Neural cell (in vitro differentiated cells): ENCODE data around the gene SLC25A24. TPM values are rescaled to one million over a fixed set of nuclear protein-coding genes. Genes with fewer than 3 reads are reported as not detected.

Source experiments
- H2AFZ ChIP-seq: fragments of 200-600, 300-800 bp; sonication (generic), shearing (Covaris generic); 2 replicates; pipeline ENCODE4 v1.6.0; 2014; ENCODE audit warnings: low read depth, mild to moderate bottlenecking, antibody characterized with exemption, low read length, moderate library complexity
- H3F3A ChIP-seq: fragments of 200-600 bp; shearing (Covaris generic); 2 replicates; pipeline ENCODE4 v1.6.1; 2016; ENCODE audit warnings: mild to moderate bottlenecking, moderate library complexity, mixed read lengths, antibody characterized with exemption, low read length; ENCODE audit not compliant: insufficient read depth, poor library complexity, severe bottlenecking
- H3K27ac ChIP-seq: fragments of 200-600, 300-800 bp; sonication (generic), shearing (Covaris generic); 2 replicates; pipeline ENCODE4 v1.5.1; 2014; ENCODE audit warnings: mild to moderate bottlenecking, low read length, moderate library complexity
- H3K27me3 ChIP-seq: fragments of 300-800, 200-600 bp; sonication (generic), shearing (Covaris generic); 2 replicates; pipeline ENCODE4 v1.6.0; 2014; ENCODE audit warnings: mild to moderate bottlenecking, low read depth, low read length, moderate library complexity; ENCODE audit not compliant: insufficient read depth
- H3K36me3 ChIP-seq: fragments of 300-800, 200-600 bp; sonication (generic), shearing (Covaris generic); 2 replicates; pipeline ENCODE4 v1.5.1; 2014; ENCODE audit warnings: mild to moderate bottlenecking, antibody characterized with exemption, low read length, moderate library complexity; ENCODE audit not compliant: insufficient read depth
- H3K4me2 ChIP-seq: fragments of 300-800, 200-600 bp; sonication (generic), shearing (Covaris generic); 2 replicates; pipeline ENCODE4 v1.6.0; 2014; ENCODE audit warnings: mild to moderate bottlenecking, low read length
- H3K4me3 ChIP-seq: fragments of 300-800, 200-600 bp; sonication (generic), shearing (Covaris generic); 2 replicates; pipeline ENCODE4 v1.5.1; 2014; ENCODE audit warnings: mild to moderate bottlenecking, low read length, moderate library complexity
- H3K79me2 ChIP-seq: fragments of 200-600 bp; shearing (Covaris generic); replicated peaks from 2 replicates; pipeline ENCODE4 v1.6.0; 2014; ENCODE audit warnings: mild to moderate bottlenecking, low read length, moderate library complexity; ENCODE audit not compliant: insufficient read depth
- H3K9ac ChIP-seq: fragments of 300-800, 200-600 bp; sonication (generic), shearing (Covaris generic); 2 replicates; pipeline ENCODE4 v1.6.1; 2016; ENCODE audit warnings: mild to moderate bottlenecking, low read length, mixed read lengths
- H3K9me2 ChIP-seq: fragments of 200-600 bp; shearing (Covaris generic); 2 replicates; pipeline ENCODE4 v1.6.1; 2016; ENCODE audit warnings: mild to moderate bottlenecking, low read length, mixed read lengths; ENCODE audit not compliant: insufficient read depth
- H3K9me3 ChIP-seq: fragments of 200-600, 300-800 bp; sonication (generic), shearing (Covaris generic); 2 replicates; pipeline ENCODE4 v1.6.1; 2016; ENCODE audit warnings: mild to moderate bottlenecking, mixed run types, low read length, moderate library complexity, mixed read lengths
- H4K20me1 ChIP-seq: fragments of 200-600 bp; shearing (Covaris generic); 2 replicates; pipeline ENCODE4 v1.6.1; 2016; ENCODE audit warnings: mild to moderate bottlenecking, mixed run types; ENCODE audit not compliant: insufficient read depth
- EP300 ChIP-seq: fragments of 450-650 bp; conservative IDR thresholded peaks from 2 replicates; pipeline ENCODE4 v1.6.1; 2014; ENCODE audit warnings: antibody characterized with exemption, mild to moderate bottlenecking, moderate library complexity; ENCODE audit not compliant: poor library complexity, severe bottlenecking
- EZH2 ChIP-seq: fragments of 200-600, 300-800 bp; shearing (Covaris generic), sonication (generic); IDR thresholded peaks from 2 replicates; pipeline ENCODE4 v1.6.1; 2014; ENCODE audit warnings: antibody characterized with exemption, low read length, borderline replicate concordance, mild to moderate bottlenecking; ENCODE audit not compliant: insufficient read depth, poor library complexity, severe bottlenecking
- MXI1 ChIP-seq: fragments of 450-650 bp; conservative IDR thresholded peaks from 2 replicates; pipeline ENCODE4 v1.6.1; 2014; ENCODE audit warnings: antibody characterized with exemption, mild to moderate bottlenecking; ENCODE audit not compliant: poor library complexity, severe bottlenecking
- POLR2AphosphoS5 ChIP-seq: IDR thresholded peaks from 2 replicates; pipeline ENCODE4 v1.6.1; 2012
- SMC3 ChIP-seq: fragments of 450-650 bp; conservative IDR thresholded peaks from 2 replicates; pipeline ENCODE4 v1.6.1; 2014; ENCODE audit warnings: antibody characterized with exemption, mild to moderate bottlenecking, moderate library complexity; ENCODE audit not compliant: poor library complexity
- TAF1 ChIP-seq: IDR thresholded peaks from 2 replicates; pipeline ENCODE4 v1.6.1; 2012; ENCODE audit warnings: low read depth
- polyA plus RNA-seq: library from polyadenylated mRNA; depleted of rRNA; stranded (reverse); fragments of >200 nt; gene quantifications from 2 replicates; pipeline ENCODE4 v1.2.3, GENCODE V29; 2014
- TF ChIP-seq, protein P1 (sequence below): fragments of 450-650 bp; IDR thresholded peaks from 2 replicates; pipeline ENCODE4 v1.5.1; 2014; ENCODE audit warnings: antibody characterized with exemption, mild to moderate bottlenecking, moderate library complexity; ENCODE audit not compliant: poor library complexity, severe bottlenecking
- TF ChIP-seq, protein P2 (sequence below): IDR thresholded peaks from 2 replicates; pipeline ENCODE4 v1.6.1; 2012; ENCODE audit warnings: borderline replicate concordance

The SLC25A24 gene
- polyA plus RNA-seq, 1 donor from 2014 or later = 25.5 TPM

DNA sequence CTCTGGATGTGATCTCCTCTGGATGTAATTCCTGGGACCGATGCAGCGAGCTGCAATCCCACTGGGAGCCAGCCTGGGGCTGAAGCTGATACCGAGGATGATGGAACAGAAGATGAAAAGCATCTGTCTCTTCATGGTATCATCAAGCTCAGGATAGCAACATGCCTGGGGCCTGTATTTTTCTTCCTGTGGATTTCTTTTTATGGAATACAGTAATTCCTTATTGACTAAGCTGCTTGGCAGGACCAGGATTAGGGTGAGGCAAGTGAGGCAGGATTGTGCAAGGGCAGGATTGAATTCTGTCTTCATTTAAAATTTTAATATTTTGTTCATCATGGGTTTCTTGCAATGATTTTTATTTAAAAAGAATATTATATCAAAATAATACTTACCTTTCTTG lies 86.6 kb downstream of the SLC25A24 start:
- Histone ChIP-seq H3K36me3 (no peaks in the 10 kb centered on the region), H3F3A (no peaks in the 10 kb centered on the region), H3K27ac (no peak overlapping the region), H3K9me2 (no peaks in the 10 kb centered on the region), H3K4me3 (no peak overlapping the region), H3K4me2 (no peak overlapping the region), H3K9ac (no peak overlapping the region), H4K20me1 (no peaks in the 10 kb centered on the region), H2AFZ (no peak overlapping the region), H3K27me3 (no peaks in the 10 kb centered on the region), H3K79me2 (no peaks in the 10 kb centered on the region), H3K9me3 (no peaks in the 10 kb centered on the region)
- TF ChIP-seq, protein P1, sequence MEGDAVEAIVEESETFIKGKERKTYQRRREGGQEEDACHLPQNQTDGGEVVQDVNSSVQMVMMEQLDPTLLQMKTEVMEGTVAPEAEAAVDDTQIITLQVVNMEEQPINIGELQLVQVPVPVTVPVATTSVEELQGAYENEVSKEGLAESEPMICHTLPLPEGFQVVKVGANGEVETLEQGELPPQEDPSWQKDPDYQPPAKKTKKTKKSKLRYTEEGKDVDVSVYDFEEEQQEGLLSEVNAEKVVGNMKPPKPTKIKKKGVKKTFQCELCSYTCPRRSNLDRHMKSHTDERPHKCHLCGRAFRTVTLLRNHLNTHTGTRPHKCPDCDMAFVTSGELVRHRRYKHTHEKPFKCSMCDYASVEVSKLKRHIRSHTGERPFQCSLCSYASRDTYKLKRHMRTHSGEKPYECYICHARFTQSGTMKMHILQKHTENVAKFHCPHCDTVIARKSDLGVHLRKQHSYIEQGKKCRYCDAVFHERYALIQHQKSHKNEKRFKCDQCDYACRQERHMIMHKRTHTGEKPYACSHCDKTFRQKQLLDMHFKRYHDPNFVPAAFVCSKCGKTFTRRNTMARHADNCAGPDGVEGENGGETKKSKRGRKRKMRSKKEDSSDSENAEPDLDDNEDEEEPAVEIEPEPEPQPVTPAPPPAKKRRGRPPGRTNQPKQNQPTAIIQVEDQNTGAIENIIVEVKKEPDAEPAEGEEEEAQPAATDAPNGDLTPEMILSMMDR = no peak
- no peak for TF ChIP-seq EP300
- no peak for TF ChIP-seq MXI1
- no peak for TF ChIP-seq SMC3
- TF ChIP-seq POLR2AphosphoS5 = no peak
- TF ChIP-seq TAF1 = no peak
- TF ChIP-seq EZH2 = no peak

GRCh38 chr1:108109295-108109973 lies 90.7 kb downstream of the SLC25A24 start:
- H3F3A ChIP-seq = no peaks in the 10 kb centered on the region
- no peak overlapping the region for H3K4me2 ChIP-seq
- no peak overlapping the region for H3K27ac ChIP-seq
- H2AFZ ChIP-seq = no peak overlapping the region
- no peaks in the 10 kb centered on the region for H3K79me2 ChIP-seq
- no peak overlapping the region for H3K4me3 ChIP-seq
- H3K9me2 ChIP-seq = no peaks in the 10 kb centered on the region
- H3K36me3 ChIP-seq = no peaks in the 10 kb centered on the region
- TF ChIP-seq TAF1 (no peak), MXI1 (no peak)
- TF ChIP-seq, protein P1 = no peak
- H4K20me1 ChIP-seq = no peaks in the 10 kb centered on the region
- H3K9me3 ChIP-seq = no peaks in the 10 kb centered on the region
- no peak overlapping the region for H3K9ac ChIP-seq
- H3K27me3 ChIP-seq = no peaks in the 10 kb centered on the region

DNA sequence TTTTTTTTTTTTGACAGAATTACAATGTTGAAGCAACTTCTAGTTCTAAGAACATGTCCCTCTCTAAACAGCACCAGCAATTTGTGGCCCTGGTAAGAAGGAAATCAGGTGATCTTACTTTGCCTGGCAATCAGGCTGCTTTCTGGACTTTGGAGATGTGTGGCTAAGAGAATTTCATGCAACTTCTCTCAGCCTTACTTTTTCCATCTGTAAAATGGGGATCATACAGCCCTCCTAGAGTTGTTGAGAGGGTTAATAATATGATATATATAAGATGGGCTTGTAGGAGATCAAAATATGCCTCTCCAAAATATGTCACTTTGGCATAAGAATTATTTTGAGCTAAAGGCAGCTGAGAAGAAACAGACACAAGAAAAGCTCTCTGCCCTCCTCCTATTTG lies 92.0 kb downstream of the SLC25A24 start:
- Histone ChIP-seq H3K9me3 (no peaks in the 10 kb centered on the region), H3K9ac (no peak overlapping the region), H3K4me3 (no peak overlapping the region), H3K4me2 (no peak overlapping the region), H3K27ac (no peak overlapping the region), H3F3A (no peaks in the 10 kb centered on the region), H3K36me3 (no peaks in the 10 kb centered on the region), H3K9me2 (no peaks in the 10 kb centered on the region), H2AFZ (no peak overlapping the region), H3K79me2 (no peaks in the 10 kb centered on the region), H4K20me1 (no peaks in the 10 kb centered on the region), H3K27me3 (no peaks in the 10 kb centered on the region)
- TF ChIP-seq, protein P2, sequence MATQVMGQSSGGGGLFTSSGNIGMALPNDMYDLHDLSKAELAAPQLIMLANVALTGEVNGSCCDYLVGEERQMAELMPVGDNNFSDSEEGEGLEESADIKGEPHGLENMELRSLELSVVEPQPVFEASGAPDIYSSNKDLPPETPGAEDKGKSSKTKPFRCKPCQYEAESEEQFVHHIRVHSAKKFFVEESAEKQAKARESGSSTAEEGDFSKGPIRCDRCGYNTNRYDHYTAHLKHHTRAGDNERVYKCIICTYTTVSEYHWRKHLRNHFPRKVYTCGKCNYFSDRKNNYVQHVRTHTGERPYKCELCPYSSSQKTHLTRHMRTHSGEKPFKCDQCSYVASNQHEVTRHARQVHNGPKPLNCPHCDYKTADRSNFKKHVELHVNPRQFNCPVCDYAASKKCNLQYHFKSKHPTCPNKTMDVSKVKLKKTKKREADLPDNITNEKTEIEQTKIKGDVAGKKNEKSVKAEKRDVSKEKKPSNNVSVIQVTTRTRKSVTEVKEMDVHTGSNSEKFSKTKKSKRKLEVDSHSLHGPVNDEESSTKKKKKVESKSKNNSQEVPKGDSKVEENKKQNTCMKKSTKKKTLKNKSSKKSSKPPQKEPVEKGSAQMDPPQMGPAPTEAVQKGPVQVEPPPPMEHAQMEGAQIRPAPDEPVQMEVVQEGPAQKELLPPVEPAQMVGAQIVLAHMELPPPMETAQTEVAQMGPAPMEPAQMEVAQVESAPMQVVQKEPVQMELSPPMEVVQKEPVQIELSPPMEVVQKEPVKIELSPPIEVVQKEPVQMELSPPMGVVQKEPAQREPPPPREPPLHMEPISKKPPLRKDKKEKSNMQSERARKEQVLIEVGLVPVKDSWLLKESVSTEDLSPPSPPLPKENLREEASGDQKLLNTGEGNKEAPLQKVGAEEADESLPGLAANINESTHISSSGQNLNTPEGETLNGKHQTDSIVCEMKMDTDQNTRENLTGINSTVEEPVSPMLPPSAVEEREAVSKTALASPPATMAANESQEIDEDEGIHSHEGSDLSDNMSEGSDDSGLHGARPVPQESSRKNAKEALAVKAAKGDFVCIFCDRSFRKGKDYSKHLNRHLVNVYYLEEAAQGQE = no peak
- TF ChIP-seq POLR2AphosphoS5 (no peak), TAF1 (no peak), EP300 (no peak)
- TF ChIP-seq, protein P1 = no peak
